GM12892 (cell line): ENCODE results near the gene RSPO1.

Source experiments
- POLR2A ChIP-seq: IDR thresholded peaks from 2 replicates; pipeline ENCODE4 v1.6.1; 2011; ENCODE audit warnings: low read depth, low read length, control low read depth
- POLR2AphosphoS5 ChIP-seq: IDR thresholded peaks from 2 replicates; pipeline ENCODE4 v1.6.1; 2011; ENCODE audit warnings: low read depth, low read length, control low read depth

DNA sequence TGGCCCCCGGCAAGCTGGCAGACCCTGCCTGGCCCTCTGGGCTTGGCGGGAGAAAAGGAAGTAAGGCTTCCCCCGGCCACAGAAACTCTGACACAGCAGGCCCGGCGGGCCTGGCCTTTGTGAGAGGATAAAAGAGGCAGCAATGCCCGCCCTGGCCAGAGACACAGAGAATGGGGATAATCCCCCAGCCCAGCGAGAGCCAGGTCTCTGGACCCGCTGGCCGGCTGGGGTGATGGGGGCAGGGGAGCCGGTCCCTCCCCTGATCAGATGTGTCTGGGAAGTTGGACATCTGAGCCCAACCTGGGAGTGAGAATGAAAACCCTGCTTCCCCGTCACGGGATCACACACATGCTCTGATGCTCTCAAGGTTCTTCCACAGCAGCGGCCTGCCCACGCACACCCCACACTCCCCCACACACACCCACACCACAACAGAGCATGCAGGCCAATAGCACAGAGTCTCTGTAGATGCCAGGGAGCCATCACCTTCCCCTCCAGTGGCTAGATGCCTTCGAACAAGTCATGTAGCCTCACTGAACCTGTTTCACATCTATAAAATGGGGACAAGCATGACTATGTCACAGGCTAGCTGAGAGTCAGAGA is 4.2 kb downstream of the RSPO1 start:
- TF ChIP-seq POLR2A, result no peak
- no peak for TF ChIP-seq POLR2AphosphoS5
